CD4-positive, alpha-beta T cell treated with Interferon alpha-2 for 1 hour (primary cell): ENCODE results near the gene PREX1.

Experiments
- DNase-seq, 2 donors: peaks; one replicate each; pipeline ENCODE4 v3.0.0-alpha.2; 2020 to 2022

Gene PREX1

GRCh38 chr20:48652961-48653705 lies 174.7 kb downstream of the PREX1 start:
- no peak for DNase-seq

- DNase-seq: no peak
Measured at GRCh38 chr20:48651960-48652359, 175.8 kb downstream of the PREX1 start.

- DNase-seq: no peak
Measured at GRCh38 chr20:48651271-48651670, 176.5 kb downstream of the PREX1 start.

DNA sequence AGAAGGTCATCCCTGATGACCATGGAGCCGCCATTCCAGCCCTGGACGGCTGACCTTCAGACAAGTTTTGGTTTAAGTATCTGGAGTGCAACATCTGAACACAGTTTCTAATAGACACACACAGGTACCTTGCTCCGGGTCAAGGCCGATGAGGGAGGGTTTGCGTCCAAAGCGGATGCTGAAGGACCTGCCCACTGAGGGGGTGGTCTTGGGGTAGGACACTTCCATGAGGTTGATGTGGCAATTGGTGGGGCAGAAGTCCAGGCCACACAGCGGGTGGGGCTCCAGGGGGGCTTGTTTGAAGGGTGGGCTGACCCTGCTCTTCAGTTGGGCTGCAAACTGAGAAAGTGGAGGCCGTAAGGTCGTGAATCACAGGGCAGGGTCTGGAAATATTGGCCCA lies 177.9 kb downstream of the PREX1 start:
- no peak for DNase-seq

DNA sequence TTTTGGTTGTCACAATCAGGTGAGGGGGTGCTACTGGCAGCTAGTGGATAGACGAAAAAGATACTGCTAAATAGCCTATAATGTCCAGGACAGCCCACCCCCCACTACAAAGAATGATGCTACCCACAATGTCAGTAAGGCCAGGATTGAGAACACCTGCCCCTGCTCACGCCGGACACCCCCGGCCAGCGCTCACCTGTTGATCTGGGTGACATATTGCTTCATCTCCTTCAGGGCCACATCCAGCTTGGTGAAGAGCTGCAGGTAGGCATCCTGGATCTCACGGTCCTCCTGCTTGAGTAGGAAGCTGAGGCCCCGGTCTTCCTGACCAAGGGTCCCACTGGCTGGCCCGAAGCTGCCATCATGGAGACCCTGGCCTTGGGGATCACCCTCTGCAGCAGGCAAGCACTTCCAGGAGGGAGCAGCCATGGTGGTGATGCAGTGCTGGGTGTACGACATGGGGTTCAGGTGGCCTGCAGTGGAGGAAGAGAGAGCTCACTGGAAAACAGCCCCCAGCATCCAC lies 178.6 kb downstream of the PREX1 start:
- DNase-seq: no peak

GRCh38 chr20:48648482-48649051 lies 179.2 kb downstream of the PREX1 start:
- DNase-seq: no peak

GRCh38 chr20:48647858-48648257 lies 179.9 kb downstream of the PREX1 start:
- no peak for DNase-seq

- no peak for DNase-seq
Measured at GRCh38 chr20:48645666-48646065, 182.1 kb downstream of the PREX1 start.

DNA sequence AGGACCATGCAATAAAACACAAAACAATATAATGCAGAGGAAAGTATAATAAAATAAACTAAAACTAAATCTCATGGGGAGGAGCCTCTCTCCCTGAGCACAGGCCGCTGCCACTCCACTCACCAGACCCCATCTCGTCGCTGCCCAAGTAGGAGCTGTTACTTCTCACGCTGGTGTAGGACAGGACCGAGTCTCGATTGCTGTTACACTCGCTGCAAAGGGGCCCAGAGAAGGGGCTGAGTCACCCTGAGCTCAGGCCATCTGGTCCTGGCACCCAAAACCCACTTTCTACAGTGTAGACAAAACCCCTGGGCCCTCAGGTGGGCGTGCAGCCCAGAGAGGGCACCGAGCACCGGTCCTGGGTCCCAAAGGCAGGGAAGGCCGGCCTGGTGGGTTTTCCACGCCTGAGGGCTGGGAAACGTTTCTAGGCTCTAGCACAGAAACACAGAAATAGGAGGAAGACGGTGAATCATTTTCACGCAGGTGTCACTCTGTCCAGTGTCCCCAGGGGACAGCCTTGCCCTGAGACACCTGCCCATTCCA lies 183.4 kb downstream of the PREX1 start:
- no peak for DNase-seq

DNA sequence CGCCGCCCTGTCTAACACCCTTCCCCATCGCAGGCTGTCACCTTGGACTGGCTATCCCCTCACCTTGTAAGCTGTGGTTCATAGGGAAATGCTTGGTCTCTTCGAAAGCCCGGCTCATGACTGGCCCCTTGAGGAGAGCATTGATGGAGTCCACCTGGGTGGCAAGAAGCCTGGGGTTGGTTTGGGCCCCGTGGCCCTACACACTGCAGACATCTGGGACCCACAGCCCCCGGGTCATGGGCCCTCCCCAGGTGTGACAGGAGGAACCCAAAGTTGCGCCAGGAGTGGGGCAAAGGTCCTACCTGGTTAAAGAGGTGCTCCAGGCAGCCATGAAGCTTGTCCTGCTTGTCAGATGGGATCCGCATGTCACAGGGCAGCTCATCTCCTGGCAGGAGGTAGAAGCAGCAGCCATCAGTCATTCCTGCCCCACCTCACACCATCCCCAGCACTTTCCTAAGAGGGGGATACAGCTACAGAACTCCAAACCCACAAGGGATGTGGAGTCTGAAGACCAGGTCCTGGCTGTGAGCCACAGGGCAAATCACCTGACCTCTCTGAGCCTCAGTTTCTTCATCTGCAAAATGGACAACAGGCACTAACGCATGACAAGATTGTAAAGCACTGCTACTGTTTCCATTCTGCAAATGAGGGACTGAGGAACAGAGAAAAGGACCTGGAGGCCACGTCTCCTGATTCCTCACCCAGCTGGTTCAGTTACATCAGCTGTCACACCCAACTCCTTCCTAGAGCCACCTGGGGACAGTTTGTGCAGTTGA lies 185.5 kb downstream of the PREX1 start:
- DNase-seq: no peak

GRCh38 chr20:48640871-48641270 lies 186.9 kb downstream of the PREX1 start:
- no peak for DNase-seq

- DNase-seq: no peak
Measured at GRCh38 chr20:48639899-48640298, 187.9 kb downstream of the PREX1 start.

- no peak for DNase-seq
Measured at GRCh38 chr20:48638546-48638945, 189.3 kb downstream of the PREX1 start.

- DNase-seq: no peak
Measured at GRCh38 chr20:48637461-48637860, 190.3 kb downstream of the PREX1 start.

DNA sequence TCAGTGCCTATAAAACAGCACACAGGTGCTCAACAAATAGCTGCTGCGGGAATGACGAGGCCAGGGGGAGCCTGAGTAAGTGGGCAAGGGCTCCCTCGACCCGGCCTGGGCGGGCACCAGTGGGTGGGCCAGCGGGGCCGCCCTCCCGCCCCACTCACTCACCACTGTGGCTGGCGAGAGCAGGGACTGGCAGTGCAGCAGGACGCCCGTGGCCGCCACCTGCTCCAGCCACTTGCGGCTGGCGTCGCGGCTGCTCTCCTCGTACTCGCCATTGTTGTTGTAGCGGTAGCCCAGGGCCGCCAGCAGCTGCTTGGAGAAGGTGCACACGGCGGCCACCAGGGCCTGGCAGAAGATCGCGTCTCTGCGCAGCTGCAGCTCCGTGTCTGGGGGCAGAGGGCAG lies 191.5 kb downstream of the PREX1 start:
- no peak for DNase-seq

GRCh38 chr20:48635791-48636267 lies 192.0 kb downstream of the PREX1 start:
- DNase-seq: peak; percentile 44 to 70

GRCh38 chr20:48635361-48635760 lies 192.4 kb downstream of the PREX1 start:
- DNase-seq: no peak

DNA sequence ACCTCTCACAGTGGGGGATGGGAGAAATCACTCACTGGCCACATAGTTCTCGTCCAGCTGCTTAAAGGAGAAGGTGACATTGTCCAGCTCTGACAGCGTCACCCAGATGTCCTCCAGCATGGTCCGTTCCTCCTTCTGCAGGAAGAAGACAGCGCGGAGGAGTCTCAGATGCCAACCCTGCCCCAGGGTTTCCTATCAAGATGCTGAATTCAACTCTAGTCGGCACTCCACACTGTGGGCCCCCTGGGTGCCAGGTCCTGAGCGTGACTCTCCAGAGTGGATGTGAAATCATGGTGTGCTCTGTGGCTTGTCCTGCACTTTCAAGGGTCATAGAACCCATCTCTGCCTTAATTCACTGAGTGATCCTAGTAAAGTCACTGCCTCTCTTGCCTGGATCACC lies 193.2 kb downstream of the PREX1 start:
- DNase-seq: no peak

DNA sequence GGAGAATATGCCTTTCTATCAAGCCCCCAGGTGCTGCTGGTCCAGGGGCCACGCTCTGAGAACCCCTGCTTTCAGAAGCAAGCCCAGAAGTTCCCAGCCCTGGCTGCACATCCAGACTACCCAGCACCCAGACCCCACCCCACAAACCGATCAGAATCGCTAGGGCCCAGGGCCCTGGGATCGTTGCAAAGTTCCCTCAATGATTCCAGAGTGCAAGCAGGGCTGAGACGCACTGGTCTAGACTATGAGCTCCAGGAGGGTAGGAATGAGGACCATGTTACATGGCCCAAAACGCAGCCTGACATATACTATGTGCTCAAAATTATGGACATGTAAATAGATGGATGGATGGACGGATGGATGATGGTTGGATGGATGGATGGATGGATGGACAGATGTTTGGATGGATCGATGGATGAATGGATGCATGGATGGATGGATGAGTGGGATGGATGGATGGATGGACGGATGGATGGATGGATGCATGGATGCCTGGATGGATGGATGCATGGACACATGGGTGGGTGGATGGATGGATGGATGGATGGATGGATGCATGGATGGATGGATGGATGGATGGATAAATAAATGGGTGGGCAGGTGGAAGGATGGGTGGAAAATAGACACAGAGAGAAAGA lies 194.1 kb downstream of the PREX1 start:
- DNase-seq: no peak

DNA sequence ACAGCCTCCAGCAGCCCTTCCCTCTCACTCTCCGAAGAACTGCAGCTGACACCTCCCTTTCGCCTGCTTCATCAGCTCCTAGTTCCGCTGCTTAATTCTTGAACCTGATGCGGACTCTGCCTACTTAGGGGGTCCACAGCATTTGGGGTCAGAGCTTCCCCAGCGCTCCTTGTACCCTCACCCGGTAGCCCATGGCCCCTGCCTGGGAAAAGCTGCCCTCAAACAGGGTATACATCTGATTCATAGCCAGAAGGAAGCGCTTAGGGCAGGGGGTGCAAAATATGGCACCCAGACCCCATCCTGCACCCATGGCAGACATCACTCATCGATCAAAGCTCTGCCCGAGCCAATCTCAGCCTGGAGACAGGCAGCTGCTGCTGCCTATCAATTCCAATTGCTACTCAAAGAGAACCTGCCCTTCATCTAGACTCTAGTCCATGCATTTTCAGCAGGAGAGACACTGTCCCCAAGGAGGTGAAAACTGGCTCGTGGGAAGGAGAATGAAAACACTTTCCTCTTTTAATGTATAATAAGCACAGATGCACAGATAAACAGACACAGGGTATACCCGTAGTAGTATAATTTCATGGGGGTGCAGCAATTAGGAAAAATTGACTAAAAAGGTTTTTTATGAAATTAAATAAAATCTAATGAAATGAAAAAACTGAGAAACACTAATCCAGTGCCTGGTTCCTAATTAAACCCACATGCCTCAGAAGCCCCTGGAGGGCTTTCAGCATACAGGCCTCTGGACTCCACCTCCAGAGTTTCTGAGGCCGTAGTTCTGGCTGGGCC lies 194.8 kb downstream of the PREX1 start:
- no peak for DNase-seq

GRCh38 chr20:48632017-48632824 lies 195.6 kb downstream of the PREX1 start:
- no peak for DNase-seq
